ENCODE measurements around the gene VPS9D1. TPM values are rescaled to one million over a fixed set of nuclear protein-coding genes. Genes with fewer than 3 reads are reported as not detected.

The VPS9D1 gene
- total RNA-seq (2021) (3.8 to 5.6 TPM (median 4.2 TPM) in 3 replicates), Bru-seq, nascent RNA (percentile 29 among the genes with signal in this experiment)
- long read RNA-seq, experiment 1, partial matches to known transcripts = 7 of 14 reads
- long read RNA-seq, experiment 1, other reads (novel, unspliced or antisense) = 7 of 14 reads
- long read RNA-seq, experiment 2, partial matches to known transcripts = 1 of 3 reads
- long read RNA-seq, experiment 2, other reads (novel, unspliced or antisense) = 2 of 3 reads
- long read RNA-seq, experiment 3 = 0 reads

- POLR2A ChIA-PET = interaction anchor here (0.6 to 1.7 kb wide), 2 partner anchors 15 to 333 kb away, joined by 3 to 5 read pairs; no protein-coding TSS in a partner anchor
- peaks cover 55% of the 10 kb centered on the region for H3K27me3 Mint-ChIP-seq (ENCODE audit: low read depth)
- 0 out of 2 replicates have a peak within 1 kb of the TSS, but pooled peaks have one; percentile 53 for H3K27ac Mint-ChIP-seq
- DNase-seq (ENCODE audit: low spot score) = peak; percentile 82
- H3K4me3 Mint-ChIP-seq = peak within 1 kb of the TSS; percentile 79
- ATAC-seq = peak; percentile 55
- peaks cover 17% of the 10 kb centered on the region for H3K4me1 Mint-ChIP-seq
- no peaks in the 10 kb centered on the region for H3K9me3 Mint-ChIP-seq
- CTCF ChIA-PET = interaction anchor here (1.2 to 2.3 kb wide), 4 partner anchors 9 to 21 kb away, joined by 3 to 17 read pairs (median 9); no protein-coding TSS in a partner anchor
- H3K36me3 Mint-ChIP-seq = peaks cover 17% of the 10 kb centered on the region
- TF ChIP-seq CDX4 (CRISPR knock-in tag; IDR thresholded peaks at IDR 0.05; ENCODE audit: borderline replicate concordance) = no peak
- TF ChIP-seq JUN (CRISPR knock-in tag; IDR thresholded peaks at IDR 0.05) = 0 out of 2 replicates have a peak, but pooled peaks have one; percentile 40
- TF ChIP-seq FOXP1 (CRISPR knock-in tag; IDR thresholded peaks at IDR 0.05; ENCODE audit: borderline replicate concordance) = peak; percentile 87
- no peak for TF ChIP-seq ZNF281 (CRISPR knock-in tag; IDR thresholded peaks at IDR 0.05)
- peak; percentile 73 for TF ChIP-seq TEAD1 (CRISPR knock-in tag; IDR thresholded peaks at IDR 0.05)
- peak; percentile 31; the same call in 1 of the 2 replicates for TF ChIP-seq NFYB (CRISPR knock-in tag; conservative IDR thresholded peaks at IDR 0.05; ENCODE audit: low read depth)
- no peak for TF ChIP-seq NFE2L1 (CRISPR knock-in tag; IDR thresholded peaks at IDR 0.05)
- TF ChIP-seq CREB1 (CRISPR knock-in tag; IDR thresholded peaks at IDR 0.05) = no peak
- no peak for TF ChIP-seq ZMAT4 (CRISPR knock-in tag; IDR thresholded peaks at IDR 0.05)
- TF ChIP-seq ARID4B (CRISPR knock-in tag; IDR thresholded peaks at IDR 0.05; ENCODE audit: borderline replicate concordance) = peak; percentile 82
- TF ChIP-seq IRF2 (CRISPR knock-in tag; IDR thresholded peaks at IDR 0.05; ENCODE audit: borderline replicate concordance, low read depth) = 0 out of 2 replicates have a peak, but pooled peaks have one; percentile 64
- no peak for TF ChIP-seq PRDM15 (CRISPR knock-in tag; IDR thresholded peaks at IDR 0.05)
- peak; percentile 85; the same call in 1 of the 2 replicates for TF ChIP-seq AR (CRISPR knock-in tag; IDR thresholded peaks at IDR 0.05)
- peak; percentile 91 for TF ChIP-seq SP1 (CRISPR knock-in tag; conservative IDR thresholded peaks at IDR 0.05)
- TF ChIP-seq STAT6 (CRISPR knock-in tag; conservative IDR thresholded peaks at IDR 0.05; ENCODE audit: low read depth) = no peak; the same call in 1 of the 2 replicates
- no peak for TF ChIP-seq PRRX2 (CRISPR knock-in tag; IDR thresholded peaks at IDR 0.05)
Measured at GRCh38 chr16:89720813-89721545, at the start of gene VPS9D1, which contains the start of gene ZNF276. TSS of gene VPS9D1 (minus strand) at chr16:89720898. CDS start at chr16:89720861, 37 bp downstream. TSS of gene ZNF276 (plus strand) at chr16:89721537. CDS start at chr16:89721641, 104 bp downstream.

Measured in WTC11 (cell line).